Hepatocyte (in vitro differentiated cells): ENCODE results near the gene CDK14.

ENCODE experiments used
- CTCF ChIP-seq: fragments of 200-600 bp; sonication (generic); IDR thresholded peaks from 2 replicates; pipeline ENCODE4 v1.5.1; 2016; ENCODE audit warnings: antibody characterized with exemption, mild to moderate bottlenecking; ENCODE audit not compliant: poor library complexity
- EZH2 ChIP-seq: fragments of 200-600 bp; sonication (generic); IDR thresholded peaks from 2 replicates; pipeline ENCODE4 v1.6.1; 2016; ENCODE audit warnings: antibody characterized with exemption, mild to moderate bottlenecking, borderline replicate concordance
- EZH2phosphoT487 ChIP-seq: fragments of 200-600 bp; sonication (generic); IDR thresholded peaks from one replicate; pipeline ENCODE4 v1.6.1; 2018; ENCODE audit warnings: antibody characterized with exemption, mild to moderate bottlenecking, low read depth, moderate library complexity; ENCODE audit not compliant: unreplicated experiment, severe bottlenecking

GRCh38 chr7:90758933-90759562 lies 162.9 kb downstream of the CDK14 start:
- no peak for TF ChIP-seq CTCF
- TF ChIP-seq EZH2: no peak
- TF ChIP-seq EZH2phosphoT487: no peak
